ENCODE measurements around the gene KRTAP10-12. TPM values are rescaled to one million over a fixed set of nuclear protein-coding genes. Genes with fewer than 3 reads are reported as not detected.

KRTAP10-12 gene
- total and polyA plus RNA-seq, 10 of the 15 experiments (the other 5 are each of a cell fraction or from before 2014, with no cell fraction given), result not detected

DNA sequence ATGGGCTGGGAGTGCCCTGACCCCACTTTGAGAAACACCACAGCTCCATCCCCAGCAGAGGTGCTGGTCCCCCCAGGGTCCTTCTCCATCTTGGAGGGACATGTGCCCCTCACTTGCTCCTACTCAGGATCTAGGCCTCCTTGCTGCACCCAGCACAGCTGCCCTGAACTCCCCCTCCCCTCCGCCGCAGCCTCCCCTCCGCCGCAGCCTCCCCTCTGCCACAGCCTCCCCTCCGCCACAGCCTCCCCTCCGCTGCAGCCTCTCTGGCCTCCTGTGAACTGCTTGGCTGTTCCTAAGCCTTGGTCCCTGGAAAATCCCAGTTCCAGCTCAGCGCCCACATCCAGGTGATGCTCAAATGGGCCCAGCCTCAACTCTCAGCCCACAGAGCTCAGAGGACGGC, 30.3 kb downstream of the KRTAP10-12 start:
- no peaks in the 10 kb centered on the region for H3K9me3 ChIP-seq (replicated peaks; ENCODE audit: control insufficient read depth, insufficient read depth, low read length)
- no peak for ATAC-seq
- CTCF ChIA-PET, result no interaction called here
- no peak for FAIRE-seq
- H3K27me3 ChIP-seq (replicated peaks in 1 of 2; ENCODE audit: control insufficient read depth in 2 of 2, insufficient read depth in 2 of 2, low read length in 1 of 2), result peaks cover 2 to 3% of the 10 kb centered on the region in 2 experiments; a peak in 2 of 4 replicates
- H3K4me2 ChIP-seq (ENCODE audit: control insufficient read depth, insufficient read depth), result no peak overlapping the region
- no TSS peak for BruUV-seq (replicated peaks)
- in situ Hi-C loops (cut with MboI) (no loop called here), intact Hi-C loops (cut with micrococcal nuclease; ENCODE audit: unreplicated experiment) (no loop called here)
- H4K20me1 ChIP-seq (ENCODE audit: control insufficient read depth, insufficient read depth), result no peaks in the 10 kb centered on the region
- no peaks in the 10 kb centered on the region for H3K79me2 ChIP-seq (ENCODE audit: control insufficient read depth, insufficient read depth, low read length)
- H2AFZ ChIP-seq (ENCODE audit: control insufficient read depth, low read depth, low read length), result no peak overlapping the region
- WGBS (ENCODE audit: insufficient coverage, insufficient replicate concordance, low lambda C conversion rate, missing lambda C conversion rate), result no CpG with 5 or more reads among the region's 8 CpGs
- POLR2A ChIA-PET, result no interaction called here
- H3K9ac ChIP-seq (ENCODE audit: control insufficient read depth, insufficient read depth, low read length), result no peak overlapping the region
- RAD21 ChIA-PET (ENCODE audit: unreplicated experiment), result no interaction called here
- no peaks in the 10 kb centered on the region for H3K36me3 ChIP-seq (ENCODE audit: control insufficient read depth in 2 of 2, insufficient read depth in 2 of 2, low read length in 1 of 2)
- no peaks in the 10 kb centered on the region for H3K4me1 ChIP-seq (ENCODE audit: control insufficient read depth, insufficient read depth, low read length)
- no peak for DNase-seq (ENCODE audit: low read depth, low spot score)
- no peak overlapping the region for H3K4me3 ChIP-seq
- H3K27ac ChIP-seq (ENCODE audit: control insufficient read depth, insufficient read depth), result no peak overlapping the region
- SMC1A ChIA-PET (ENCODE audit: uncharacterized antibody, unreplicated experiment), result no interaction called here
- TF ChIP-seq ZNF622 (IDR thresholded peaks at IDR 0.05) (no peak), SMAD1 (IDR thresholded peaks at IDR 0.05; ENCODE audit: low read depth, partially characterized antibody) (no peak), ZBED1 (IDR thresholded peaks at IDR 0.05; ENCODE audit: borderline replicate concordance) (no peak), DPF2 (IDR thresholded peaks at IDR 0.05) (no peak), FOXM1 (IDR thresholded peaks at IDR 0.05; ENCODE audit: low read depth, low read length) (no peak), CREB1 (IDR thresholded peaks at IDR 0.05; ENCODE audit: low read depth) (no peak), BCL11A (IDR thresholded peaks at IDR 0.05; ENCODE audit: low read depth, low read length) (no peak), MEF2B (IDR thresholded peaks at IDR 0.05; ENCODE audit: partially characterized antibody, poor library complexity, severe bottlenecking) (no peak), CUX1 (IDR thresholded peaks at IDR 0.05; ENCODE audit: insufficient replicate concordance, low read depth, low read length) (no peak), TARDBP (IDR thresholded peaks at IDR 0.05; ENCODE audit: borderline replicate concordance) (no peak), GABPA (IDR thresholded peaks at IDR 0.05; ENCODE audit: low read depth) (no peak), ZZZ3 (IDR thresholded peaks at IDR 0.05; ENCODE audit: control insufficient read depth, insufficient read length, low read depth) (no peak), STAT3 (IDR thresholded peaks at IDR 0.05; ENCODE audit: low read depth, low read length) (no peak), CBFB (IDR thresholded peaks at IDR 0.05; ENCODE audit: low read depth) (no peak), ESRRA (IDR thresholded peaks at IDR 0.05; ENCODE audit: low read length) (no peak)
- TF ChIP-seq, protein P1, sequence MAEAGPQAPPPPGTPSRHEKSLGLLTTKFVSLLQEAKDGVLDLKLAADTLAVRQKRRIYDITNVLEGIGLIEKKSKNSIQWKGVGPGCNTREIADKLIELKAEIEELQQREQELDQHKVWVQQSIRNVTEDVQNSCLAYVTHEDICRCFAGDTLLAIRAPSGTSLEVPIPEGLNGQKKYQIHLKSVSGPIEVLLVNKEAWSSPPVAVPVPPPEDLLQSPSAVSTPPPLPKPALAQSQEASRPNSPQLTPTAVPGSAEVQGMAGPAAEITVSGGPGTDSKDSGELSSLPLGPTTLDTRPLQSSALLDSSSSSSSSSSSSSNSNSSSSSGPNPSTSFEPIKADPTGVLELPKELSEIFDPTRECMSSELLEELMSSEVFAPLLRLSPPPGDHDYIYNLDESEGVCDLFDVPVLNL (IDR thresholded peaks at IDR 0.05; ENCODE audit: low read depth, low read length), result no peak
- TF ChIP-seq, protein P2, sequence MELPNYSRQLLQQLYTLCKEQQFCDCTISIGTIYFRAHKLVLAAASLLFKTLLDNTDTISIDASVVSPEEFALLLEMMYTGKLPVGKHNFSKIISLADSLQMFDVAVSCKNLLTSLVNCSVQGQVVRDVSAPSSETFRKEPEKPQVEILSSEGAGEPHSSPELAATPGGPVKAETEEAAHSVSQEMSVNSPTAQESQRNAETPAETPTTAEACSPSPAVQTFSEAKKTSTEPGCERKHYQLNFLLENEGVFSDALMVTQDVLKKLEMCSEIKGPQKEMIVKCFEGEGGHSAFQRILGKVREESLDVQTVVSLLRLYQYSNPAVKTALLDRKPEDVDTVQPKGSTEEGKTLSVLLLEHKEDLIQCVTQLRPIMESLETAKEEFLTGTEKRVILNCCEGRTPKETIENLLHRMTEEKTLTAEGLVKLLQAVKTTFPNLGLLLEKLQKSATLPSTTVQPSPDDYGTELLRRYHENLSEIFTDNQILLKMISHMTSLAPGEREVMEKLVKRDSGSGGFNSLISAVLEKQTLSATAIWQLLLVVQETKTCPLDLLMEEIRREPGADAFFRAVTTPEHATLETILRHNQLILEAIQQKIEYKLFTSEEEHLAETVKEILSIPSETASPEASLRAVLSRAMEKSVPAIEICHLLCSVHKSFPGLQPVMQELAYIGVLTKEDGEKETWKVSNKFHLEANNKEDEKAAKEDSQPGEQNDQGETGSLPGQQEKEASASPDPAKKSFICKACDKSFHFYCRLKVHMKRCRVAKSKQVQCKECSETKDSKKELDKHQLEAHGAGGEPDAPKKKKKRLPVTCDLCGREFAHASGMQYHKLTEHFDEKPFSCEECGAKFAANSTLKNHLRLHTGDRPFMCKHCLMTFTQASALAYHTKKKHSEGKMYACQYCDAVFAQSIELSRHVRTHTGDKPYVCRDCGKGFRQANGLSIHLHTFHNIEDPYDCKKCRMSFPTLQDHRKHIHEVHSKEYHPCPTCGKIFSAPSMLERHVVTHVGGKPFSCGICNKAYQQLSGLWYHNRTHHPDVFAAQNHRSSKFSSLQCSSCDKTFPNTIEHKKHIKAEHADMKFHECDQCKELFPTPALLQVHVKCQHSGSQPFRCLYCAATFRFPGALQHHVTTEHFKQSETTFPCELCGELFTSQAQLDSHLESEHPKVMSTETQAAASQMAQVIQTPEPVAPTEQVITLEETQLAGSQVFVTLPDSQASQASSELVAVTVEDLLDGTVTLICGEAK (IDR thresholded peaks at IDR 0.05; ENCODE audit: borderline replicate concordance), result no peak
